DND-41 (cell line): Measurements from ENCODE around the gene APMAP.

ENCODE experiments used
- CTCF ChIP-seq: IDR thresholded peaks from 2 replicates; pipeline ENCODE4 v1.5.1; 2012; ENCODE audit warnings: borderline replicate concordance, low read length, moderate library complexity, mild to moderate bottlenecking; ENCODE audit not compliant: poor library complexity, severe bottlenecking; ENCODE audit errors: extremely low read depth
- EZH2 ChIP-seq: IDR thresholded peaks from 3 replicates; pipeline ENCODE4 v1.6.1; 2012; ENCODE audit warnings: borderline replicate concordance, low read depth, mild to moderate bottlenecking, moderate library complexity, low read length, inconsistent platforms; ENCODE audit not compliant: severe bottlenecking

GRCh38 chr20:25036331-25036936, 43.9 kb upstream of the APMAP start:
- TF ChIP-seq CTCF (no peak), EZH2 (no peak)
